ENCODE results near the gene GAS2L2.

- TF ChIP-seq SP1 (CRISPR knock-in tag; conservative IDR thresholded peaks at IDR 0.05) (no peak), PRRX2 (CRISPR knock-in tag; IDR thresholded peaks at IDR 0.05) (no peak), CTCF (IDR thresholded peaks at IDR 0.05) (no peak), ETV6 (CRISPR knock-in tag; IDR thresholded peaks at IDR 0.05) (no peak), JUN (CRISPR knock-in tag; IDR thresholded peaks at IDR 0.05) (no peak), ATF2 (CRISPR knock-in tag; IDR thresholded peaks at IDR 0.05; ENCODE audit: borderline replicate concordance, low read depth) (no peak), ZBTB21 (CRISPR knock-in tag; IDR thresholded peaks at IDR 0.05; ENCODE audit: borderline replicate concordance) (no peak), ESRRA (CRISPR knock-in tag; IDR thresholded peaks at IDR 0.05; ENCODE audit: borderline replicate concordance) (no peak)
Measured at GRCh38 chr17:35773129-35773528, 20.1 kb upstream of the GAS2L2 start.
